Breast epithelium (tissue), 4 donors: ENCODE data around the gene LRRC36. TPM values are rescaled to one million over a fixed set of nuclear protein-coding genes. Genes with fewer than 3 reads are reported as not detected.

Experiments
- DNase-seq, 2 donors: peaks; one replicate each; pipeline ENCODE4 v3.0.0-alpha.2; 2019; ENCODE audit warnings: low spot score in 2 of 2
- H3K27ac ChIP-seq, 2 donors: fragments of 200-600 bp; sonication (generic) in 1 of 2; one replicate each; pipeline ENCODE4 v1.5.1; 2016 to 2019; ENCODE audit warnings: mild to moderate bottlenecking in 1 of 2
- H3K27me3 ChIP-seq, 2 donors: fragments of 200-600 bp; sonication (generic) in 1 of 2; one replicate each; pipeline versions ENCODE4 v1.5.1 to v1.6.0; 2017 to 2019; ENCODE audit warnings: control low read depth in 1 of 2, mild to moderate bottlenecking in 1 of 2
- H3K36me3 ChIP-seq: fragments of 200-600 bp; one replicate; pipeline ENCODE4 v1.5.1; 2019
- H3K4me1 ChIP-seq, 2 donors: fragments of 200-600 bp; sonication (generic); one replicate each; pipeline ENCODE4 v1.5.1; 2016 to 2019; ENCODE audit warnings: control low read depth in 1 of 2
- H3K4me3 ChIP-seq, 3 donors: fragments of 200-600 bp; sonication (generic); 1 replicate in 2 of 3; 2 replicates in 1 of 3; pipeline ENCODE4 v1.5.1; 2016 to 2019; ENCODE audit warnings: mild to moderate bottlenecking in 3 of 3, moderate library complexity in 2 of 3
- H3K9me3 ChIP-seq, 2 donors: fragments of 200-600 bp; sonication (generic) in 1 of 2; one replicate each; pipeline ENCODE4 v1.5.1; 2016 to 2019; ENCODE audit warnings: control low read depth in 1 of 2
- CTCF ChIP-seq, 3 donors: fragments of 450-650 bp; IDR thresholded peaks; one replicate each; pipeline ENCODE4 v1.5.1; 2016 to 2017; ENCODE audit warnings: antibody characterized with exemption in 3 of 3, mild to moderate bottlenecking in 3 of 3, moderate library complexity in 3 of 3
- POLR2A ChIP-seq: fragments of 450-650 bp; IDR thresholded peaks from one replicate; pipeline ENCODE4 v1.6.1; 2016; ENCODE audit warnings: antibody characterized with exemption, mild to moderate bottlenecking, moderate library complexity
- POLR2AphosphoS5 ChIP-seq, 3 donors: sonication (generic); formaldehyde crosslinking; IDR thresholded peaks; one replicate each; pipeline ENCODE4 v1.6.1; 2017; ENCODE audit warnings: antibody characterized with exemption in 3 of 3
- intact Hi-C: fragments of 100-400 bp; cut with DNase I; formaldehyde crosslinking; loops from one replicate; pipeline ENCODE4 v1.15.1; 2023; ENCODE audit warnings: low total_unique reads
- total RNA-seq, 3 donors: library from RNA; depleted of rRNA; stranded (reverse); fragments of >200 nt; gene quantifications; one replicate each; pipeline ENCODE4 v1.1.0, GENCODE V29; 2016

The LRRC36 gene
- total RNA-seq, 3 donors from 2014 or later: 0.16 to 3.3 (median 0.59) TPM

- no peak for TF ChIP-seq CTCF (IDR thresholded peaks at IDR 0.05)
- no peak for TF ChIP-seq POLR2A
- no peak for TF ChIP-seq POLR2AphosphoS5 (IDR thresholded peaks at IDR 0.05)
- Histone ChIP-seq H3K27me3 (no peaks in the 10 kb centered on the region), H3K4me3 (no peak overlapping the region), H3K27ac (peak overlapping the region; percentile 60 to 86), H3K4me1 (peaks cover 6 to 25% of the 10 kb centered on the region in 2 donors), H3K9me3 (no peaks in the 10 kb centered on the region), H3K36me3 (no peaks in the 10 kb centered on the region)
- intact Hi-C loops: no loop called here
- no peak for DNase-seq
These were observed 70.6 kb downstream of the LRRC36 start for GRCh38 chr16:67397036-67397801.

- TF ChIP-seq CTCF (IDR thresholded peaks at IDR 0.05) (no peak), POLR2A (no peak), POLR2AphosphoS5 (IDR thresholded peaks at IDR 0.05) (no peak)
- intact Hi-C loops: no loop called here
- Histone ChIP-seq H3K27ac (peak overlapping the region; percentile 60 to 86), H3K36me3 (no peaks in the 10 kb centered on the region), H3K4me1 (peaks cover under 1 to 25% of the 10 kb centered on the region in 2 donors), H3K27me3 (no peaks in the 10 kb centered on the region), H3K9me3 (no peaks in the 10 kb centered on the region), H3K4me3 (no peak overlapping the region)
- no peak for DNase-seq
These were observed 71.4 kb downstream of the LRRC36 start for GRCh38 chr16:67397812-67398545.

GRCh38 chr16:67398546-67399217, 72.1 kb downstream of the LRRC36 start:
- Histone ChIP-seq H3K27me3 (no peaks in the 10 kb centered on the region), H3K27ac (peak overlapping the region; percentile 60 to 86), H3K9me3 (no peaks in the 10 kb centered on the region), H3K4me3 (no peak overlapping the region), H3K36me3 (no peaks in the 10 kb centered on the region), H3K4me1 (peaks cover 0 to 23% of the 10 kb centered on the region in 2 donors)
- DNase-seq: no peak
- TF ChIP-seq POLR2A: no peak
- TF ChIP-seq POLR2AphosphoS5 (IDR thresholded peaks at IDR 0.05): no peak
- TF ChIP-seq CTCF (IDR thresholded peaks at IDR 0.05): no peak
- intact Hi-C loops: no loop called here

- intact Hi-C loops: no loop called here
- H3K27me3 ChIP-seq: no peaks in the 10 kb centered on the region
- peak overlapping the region in 2 of 3 donors; percentile 22 to 44 for H3K4me3 ChIP-seq
- DNase-seq: no peak
- no peaks in the 10 kb centered on the region for H3K36me3 ChIP-seq
- no peaks in the 10 kb centered on the region for H3K9me3 ChIP-seq
- H3K4me1 ChIP-seq: peaks cover 4 to 23% of the 10 kb centered on the region in 2 donors
- TF ChIP-seq POLR2AphosphoS5 (IDR thresholded peaks at IDR 0.05): no peak
- TF ChIP-seq CTCF (IDR thresholded peaks at IDR 0.05): peak; percentile 21 to 73 (median 58)
- TF ChIP-seq POLR2A: no peak
- peak overlapping the region in 1 of 2 donors; percentile 86 for H3K27ac ChIP-seq
These were observed 72.7 kb downstream of the LRRC36 start for GRCh38 chr16:67399218-67399733.
